Measurements from ENCODE around the gene GRIN2A. TPM values are rescaled to one million over a fixed set of nuclear protein-coding genes. Genes with fewer than 3 reads are reported as not detected.

Gene GRIN2A
- total and polyA plus RNA-seq, 4 donors: 11.2 to 42.6 (median 20.0) TPM

DNA sequence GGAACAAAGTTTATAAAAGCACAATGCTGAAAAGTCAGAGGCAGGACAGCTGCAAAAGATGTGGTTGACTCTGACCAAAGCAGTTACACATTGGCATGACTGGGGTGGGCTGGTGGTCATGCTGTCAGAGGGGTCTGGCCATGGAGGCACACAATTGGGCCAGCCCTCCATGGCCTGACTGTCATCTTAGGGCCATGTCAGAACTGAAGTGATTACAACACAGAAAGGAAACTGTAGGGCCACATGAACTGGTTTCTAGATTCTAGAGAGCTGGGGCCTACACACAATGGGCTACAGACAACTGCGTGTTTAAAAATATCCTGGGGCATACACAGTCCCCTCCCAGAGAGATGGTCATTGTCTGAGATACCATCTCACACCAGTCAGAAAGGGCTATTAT lies 380.6 kb downstream of the GRIN2A start:
- Histone ChIP-seq H3K4me3 (ENCODE audit: low read depth, low read length) (no peak overlapping the region), H3K4me1 (ENCODE audit: control insufficient read depth, insufficient read depth, low read length) (no peaks in the 10 kb centered on the region), H3K27me3 (ENCODE audit: control insufficient read depth, insufficient read depth, low read length) (no peaks in the 10 kb centered on the region), H3K27ac (ENCODE audit: low read depth, low read length) (no peak overlapping the region), H3K9me3 (ENCODE audit: control insufficient read depth, insufficient read depth, low read length) (no peaks in the 10 kb centered on the region), H3K36me3 (ENCODE audit: control insufficient read depth, insufficient read depth, low read length) (no peaks in the 10 kb centered on the region)
- no peak for DNase-seq (ENCODE audit: low read depth in 4 of 6, low spot score in 6 of 6)
- WGBS (ENCODE audit: insufficient coverage): no CpG with 5 or more reads among the region's 1 CpG

DNA sequence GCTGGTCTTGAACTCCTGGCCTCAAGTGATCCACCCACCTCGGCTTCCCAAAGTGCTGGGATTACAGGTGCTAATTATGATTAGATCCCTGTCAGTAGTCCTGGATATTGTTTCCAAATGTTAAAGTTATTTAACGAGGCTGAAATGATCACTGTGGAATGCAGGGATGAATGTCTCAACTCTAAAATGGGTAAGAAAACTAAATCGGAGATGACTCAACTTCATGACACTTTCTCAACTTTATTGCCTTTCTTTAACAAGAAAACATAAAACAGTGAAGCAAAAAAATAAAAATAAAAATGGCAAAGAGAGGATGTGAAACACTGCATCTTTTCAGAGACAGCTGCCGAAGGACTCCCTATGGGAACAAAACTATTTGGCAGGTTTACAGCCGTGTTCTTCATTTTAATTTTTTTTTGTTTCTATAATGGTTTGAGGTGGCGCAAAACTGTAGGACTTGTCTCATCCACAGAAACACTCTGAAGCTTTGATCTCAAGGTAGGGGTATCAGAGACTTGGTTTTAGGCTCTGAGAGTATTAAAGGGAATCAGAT lies 382.0 kb downstream of the GRIN2A start:
- Histone ChIP-seq H3K4me3 (ENCODE audit: low read depth, low read length) (no peak overlapping the region), H3K4me1 (ENCODE audit: control insufficient read depth, insufficient read depth, low read length) (no peaks in the 10 kb centered on the region), H3K36me3 (ENCODE audit: control insufficient read depth, insufficient read depth, low read length) (no peaks in the 10 kb centered on the region), H3K9me3 (ENCODE audit: control insufficient read depth, insufficient read depth, low read length) (no peaks in the 10 kb centered on the region), H3K27me3 (ENCODE audit: control insufficient read depth, insufficient read depth, low read length) (no peaks in the 10 kb centered on the region), H3K27ac (ENCODE audit: low read depth, low read length) (no peak overlapping the region)
- WGBS (ENCODE audit: insufficient coverage): 79% methylated on average over 3 of the region's 6 CpGs
- no peak for DNase-seq (ENCODE audit: low read depth in 4 of 6, low spot score in 6 of 6)

GRCh38 chr16:9798952-9799580 lies 383.2 kb downstream of the GRIN2A start:
- Histone ChIP-seq H3K27me3 (ENCODE audit: control insufficient read depth, insufficient read depth, low read length) (no peaks in the 10 kb centered on the region), H3K4me3 (ENCODE audit: low read depth, low read length) (no peak overlapping the region), H3K9me3 (ENCODE audit: control insufficient read depth, insufficient read depth, low read length) (no peaks in the 10 kb centered on the region), H3K27ac (ENCODE audit: low read depth, low read length) (no peak overlapping the region), H3K4me1 (ENCODE audit: control insufficient read depth, insufficient read depth, low read length) (no peaks in the 10 kb centered on the region), H3K36me3 (ENCODE audit: control insufficient read depth, insufficient read depth, low read length) (no peaks in the 10 kb centered on the region)
- WGBS (ENCODE audit: insufficient coverage): 64% methylated on average over 5 of the region's 8 CpGs
- peak in 1 of 6 donors; percentile 41 for DNase-seq (ENCODE audit: low read depth in 4 of 6, low spot score in 6 of 6)

DNA sequence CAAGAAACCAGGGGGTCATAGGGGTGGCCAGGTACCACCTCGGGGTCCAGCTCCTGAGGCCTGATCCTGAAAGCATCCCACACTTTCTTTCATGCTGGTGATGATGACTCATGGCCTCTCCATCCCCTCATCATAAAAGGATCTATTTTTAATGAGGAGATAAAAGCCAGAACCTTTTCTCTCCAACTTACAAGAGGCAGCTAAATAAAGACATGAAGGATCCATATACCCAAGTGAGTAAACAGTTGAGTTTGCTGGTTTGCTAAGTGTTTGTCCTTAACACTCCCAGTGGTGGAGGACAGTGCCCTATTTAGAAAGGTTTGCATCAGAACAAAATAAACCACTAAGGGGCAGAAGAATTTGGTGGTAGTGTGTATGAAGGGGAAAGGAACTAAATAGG lies 383.8 kb downstream of the GRIN2A start:
- Histone ChIP-seq H3K4me3 (ENCODE audit: low read depth, low read length) (no peak overlapping the region), H3K9me3 (ENCODE audit: control insufficient read depth, insufficient read depth, low read length) (no peaks in the 10 kb centered on the region), H3K36me3 (ENCODE audit: control insufficient read depth, insufficient read depth, low read length) (no peaks in the 10 kb centered on the region), H3K27ac (ENCODE audit: low read depth, low read length) (no peak overlapping the region), H3K4me1 (ENCODE audit: control insufficient read depth, insufficient read depth, low read length) (no peaks in the 10 kb centered on the region), H3K27me3 (ENCODE audit: control insufficient read depth, insufficient read depth, low read length) (no peaks in the 10 kb centered on the region)
- 80% methylated on average over 1 of the region's 1 CpG for WGBS (ENCODE audit: insufficient coverage)
- DNase-seq (ENCODE audit: low read depth in 4 of 6, low spot score in 6 of 6): no peak

GRCh38 chr16:9797306-9797705 lies 384.9 kb downstream of the GRIN2A start:
- WGBS (ENCODE audit: insufficient coverage): 93% methylated on average over 4 of the region's 6 CpGs

GRCh38 chr16:9793623-9794022 lies 388.6 kb downstream of the GRIN2A start:
- Histone ChIP-seq H3K4me1 (ENCODE audit: control insufficient read depth, insufficient read depth, low read length) (no peaks in the 10 kb centered on the region), H3K27ac (ENCODE audit: low read depth, low read length) (no peak overlapping the region), H3K27me3 (ENCODE audit: control insufficient read depth, insufficient read depth, low read length) (no peaks in the 10 kb centered on the region), H3K36me3 (ENCODE audit: control insufficient read depth, insufficient read depth, low read length) (no peaks in the 10 kb centered on the region), H3K4me3 (ENCODE audit: low read depth, low read length) (no peak overlapping the region), H3K9me3 (ENCODE audit: control insufficient read depth, insufficient read depth, low read length) (no peaks in the 10 kb centered on the region)
- no peak for DNase-seq (ENCODE audit: low read depth in 4 of 6, low spot score in 6 of 6)
- WGBS (ENCODE audit: insufficient coverage): no CpG with 5 or more reads among the region's 6 CpGs

More at GRCh38 chr16:9797306-9797705, 384.9 kb downstream of the GRIN2A start:
- Histone ChIP-seq H3K9me3 (ENCODE audit: control insufficient read depth, insufficient read depth, low read length) (no peaks in the 10 kb centered on the region), H3K4me1 (ENCODE audit: control insufficient read depth, insufficient read depth, low read length) (no peaks in the 10 kb centered on the region), H3K4me3 (ENCODE audit: low read depth, low read length) (no peak overlapping the region), H3K27ac (ENCODE audit: low read depth, low read length) (no peak overlapping the region), H3K36me3 (ENCODE audit: control insufficient read depth, insufficient read depth, low read length) (no peaks in the 10 kb centered on the region), H3K27me3 (ENCODE audit: control insufficient read depth, insufficient read depth, low read length) (no peaks in the 10 kb centered on the region)
- no peak for DNase-seq (ENCODE audit: low read depth in 4 of 6, low spot score in 6 of 6)

DNA sequence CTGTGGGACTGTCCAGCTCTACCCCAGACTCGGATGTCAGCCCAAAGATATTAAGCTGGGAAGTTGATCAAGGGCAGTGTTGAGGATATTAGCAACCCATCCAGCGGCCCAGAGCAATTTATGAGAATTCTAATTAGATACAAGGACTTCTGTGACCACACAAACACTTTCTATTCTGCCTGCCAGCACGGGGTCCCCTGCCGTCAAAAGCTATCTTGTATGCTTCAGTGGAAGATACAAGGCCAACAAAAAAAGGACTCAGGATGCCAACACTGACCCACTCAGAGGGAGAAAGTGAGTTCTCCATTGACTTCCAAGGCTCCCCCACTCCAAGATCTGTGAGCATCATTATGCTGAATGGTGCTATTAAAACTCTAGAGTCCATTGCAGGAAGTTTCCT lies 390.7 kb downstream of the GRIN2A start:
- peak in 5 of 6 donors; percentile 13 to 59 (median 20) for DNase-seq (ENCODE audit: low read depth in 4 of 6, low spot score in 6 of 6)

GRCh38 chr16:9790199-9790598 lies 392.0 kb downstream of the GRIN2A start:
- H3K27ac ChIP-seq (ENCODE audit: low read depth, low read length): no peak overlapping the region
- H3K9me3 ChIP-seq (ENCODE audit: control insufficient read depth, insufficient read depth, low read length): no peaks in the 10 kb centered on the region
- DNase-seq (ENCODE audit: low read depth in 4 of 6, low spot score in 6 of 6): no peak
- WGBS (ENCODE audit: insufficient coverage): no CpG with 5 or more reads among the region's 2 CpGs
- H3K4me1 ChIP-seq (ENCODE audit: control insufficient read depth, insufficient read depth, low read length): no peaks in the 10 kb centered on the region
- H3K36me3 ChIP-seq (ENCODE audit: control insufficient read depth, insufficient read depth, low read length): no peaks in the 10 kb centered on the region
- no peak overlapping the region for H3K4me3 ChIP-seq (ENCODE audit: low read depth, low read length)
- no peaks in the 10 kb centered on the region for H3K27me3 ChIP-seq (ENCODE audit: control insufficient read depth, insufficient read depth, low read length)

More for the DNA sequence above, 390.7 kb downstream of the GRIN2A start:
- H3K27ac ChIP-seq (ENCODE audit: low read depth, low read length): no peak overlapping the region
- H3K9me3 ChIP-seq (ENCODE audit: control insufficient read depth, insufficient read depth, low read length): no peaks in the 10 kb centered on the region
- no peaks in the 10 kb centered on the region for H3K27me3 ChIP-seq (ENCODE audit: control insufficient read depth, insufficient read depth, low read length)
- WGBS (ENCODE audit: insufficient coverage): 19% methylated on average over 2 of the region's 4 CpGs
- H3K36me3 ChIP-seq (ENCODE audit: control insufficient read depth, insufficient read depth, low read length): no peaks in the 10 kb centered on the region
- H3K4me1 ChIP-seq (ENCODE audit: control insufficient read depth, insufficient read depth, low read length): no peaks in the 10 kb centered on the region
- H3K4me3 ChIP-seq (ENCODE audit: low read depth, low read length): no peak overlapping the region

GRCh38 chr16:9787717-9788116 lies 394.5 kb downstream of the GRIN2A start:
- no peak for DNase-seq (ENCODE audit: low read depth in 4 of 6, low spot score in 6 of 6)
- Histone ChIP-seq H3K27ac (ENCODE audit: low read depth, low read length) (no peak overlapping the region), H3K9me3 (ENCODE audit: control insufficient read depth, insufficient read depth, low read length) (no peaks in the 10 kb centered on the region), H3K36me3 (ENCODE audit: control insufficient read depth, insufficient read depth, low read length) (no peaks in the 10 kb centered on the region), H3K27me3 (ENCODE audit: control insufficient read depth, insufficient read depth, low read length) (no peaks in the 10 kb centered on the region), H3K4me1 (ENCODE audit: control insufficient read depth, insufficient read depth, low read length) (no peaks in the 10 kb centered on the region), H3K4me3 (ENCODE audit: low read depth, low read length) (no peak overlapping the region)
- WGBS (ENCODE audit: insufficient coverage): 78% methylated on average over 2 of the region's 5 CpGs

DNA sequence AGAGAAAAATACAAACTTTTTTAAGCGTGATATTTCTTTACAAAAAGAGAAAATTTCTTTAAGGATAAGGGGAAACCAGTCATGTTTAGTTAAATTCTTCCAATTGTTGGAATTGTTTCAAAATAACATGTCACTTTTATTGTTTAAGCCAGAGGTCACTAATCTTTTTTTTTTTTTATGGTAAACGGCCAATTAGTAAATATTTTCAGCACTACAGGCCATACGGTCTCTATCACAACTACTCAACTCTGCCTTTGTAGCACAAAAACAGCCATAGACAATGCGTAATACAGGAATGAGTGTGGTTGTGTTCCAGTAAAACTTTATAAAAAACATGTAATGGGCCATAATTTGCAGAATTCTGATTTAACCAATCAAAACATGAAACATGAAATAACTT lies 401.4 kb downstream of the GRIN2A start:
- no CpG with 5 or more reads among the region's 4 CpGs for WGBS (ENCODE audit: insufficient coverage)
- H3K9me3 ChIP-seq (ENCODE audit: control insufficient read depth, insufficient read depth, low read length): no peaks in the 10 kb centered on the region
- no peaks in the 10 kb centered on the region for H3K27me3 ChIP-seq (ENCODE audit: control insufficient read depth, insufficient read depth, low read length)
- H3K4me3 ChIP-seq (ENCODE audit: low read depth, low read length): no peak overlapping the region
- H3K36me3 ChIP-seq (ENCODE audit: control insufficient read depth, insufficient read depth, low read length): no peaks in the 10 kb centered on the region
- DNase-seq (ENCODE audit: low read depth in 4 of 6, low spot score in 6 of 6): no peak
- no peak overlapping the region for H3K27ac ChIP-seq (ENCODE audit: low read depth, low read length)
- H3K4me1 ChIP-seq (ENCODE audit: control insufficient read depth, insufficient read depth, low read length): no peaks in the 10 kb centered on the region

Data from spinal cord (tissue), 10 donors.